ENCODE results near the gene C1QTNF12. TPM values are rescaled to one million over a fixed set of nuclear protein-coding genes. Genes with fewer than 3 reads are reported as not detected.

Gene C1QTNF12
- total and polyA plus RNA-seq, 2 experiments from 2014 or later: 4.1 to 4.2 TPM

- peaks cover 4% of the 10 kb centered on the region for H3K27me3 Mint-ChIP-seq (ENCODE audit: insufficient read depth, low read depth, poor library complexity)
- TF ChIP-seq JUNB (IDR thresholded peaks at IDR 0.05; ENCODE audit: unreplicated experiment) (no peak), ETS1 (IDR thresholded peaks at IDR 0.05) (no peak), CREB1 (CRISPR knock-in tag; IDR thresholded peaks at IDR 0.05; ENCODE audit: low read depth) (no peak), CTCF (conservative IDR thresholded peaks at IDR 0.05; ENCODE audit: low read depth in 2 of 2) (no peak), POLR2AphosphoS5 (IDR thresholded peaks at IDR 0.05; ENCODE audit: low read depth) (no peak), STAT1 (IDR thresholded peaks at IDR 0.05; ENCODE audit: unreplicated experiment) (no peak), EZH2phosphoT487 (IDR thresholded peaks at IDR 0.05; ENCODE audit: unreplicated experiment) (no peak), REST (IDR thresholded peaks at IDR 0.05; ENCODE audit: unreplicated experiment) (no peak), ZNF331 (CRISPR knock-in tag; IDR thresholded peaks at IDR 0.05; ENCODE audit: low read depth) (no peak), NANOG (IDR thresholded peaks at IDR 0.05; ENCODE audit: borderline replicate concordance) (no peak), ZNF114 (CRISPR knock-in tag; IDR thresholded peaks at IDR 0.05) (no peak), EZH2 (IDR thresholded peaks at IDR 0.05; ENCODE audit: low read depth, unreplicated experiment) (no peak), ZNF462 (CRISPR knock-in tag; IDR thresholded peaks at IDR 0.05) (no peak)
- Histone ChIP-seq H3K9me2 (ENCODE audit: insufficient read depth) (no peaks in the 10 kb centered on the region), H3K36me3 (ENCODE audit: insufficient read depth) (no peaks in the 10 kb centered on the region), H3K27me3 (ENCODE audit: insufficient read depth) (no peaks in the 10 kb centered on the region), H3K4me2 (no peak overlapping the region), H3K79me2 (replicated peaks; ENCODE audit: insufficient read depth) (no peaks in the 10 kb centered on the region), H3F3A (replicated peaks; ENCODE audit: low read depth) (no peaks in the 10 kb centered on the region), H3K4me1 (ENCODE audit: insufficient read depth) (no peaks in the 10 kb centered on the region), H4K20me1 (replicated peaks; ENCODE audit: insufficient read depth) (no peaks in the 10 kb centered on the region), H3K27ac (ENCODE audit: low read depth) (no peak overlapping the region), H2AFZ (no peak overlapping the region), H3K4me3 (no peak overlapping the region)
- H3K27ac Mint-ChIP-seq: no peak overlapping the region
- H3K9me3 Mint-ChIP-seq: no peaks in the 10 kb centered on the region
- no peaks in the 10 kb centered on the region; the same call in 2 of the 3 replicates for H3K36me3 Mint-ChIP-seq (ENCODE audit: low read depth)
- no peak for ATAC-seq
- no peak overlapping the region for H3K4me3 Mint-ChIP-seq
- no peak for DNase-seq (ENCODE audit: low spot score)
- no peaks in the 10 kb centered on the region for H3K4me1 Mint-ChIP-seq
These were observed 6.7 kb downstream of the C1QTNF12 start for GRCh38 chr1:1239614-1240347.
